ENCODE results near the gene GFM1.

GFM1 gene

DNA sequence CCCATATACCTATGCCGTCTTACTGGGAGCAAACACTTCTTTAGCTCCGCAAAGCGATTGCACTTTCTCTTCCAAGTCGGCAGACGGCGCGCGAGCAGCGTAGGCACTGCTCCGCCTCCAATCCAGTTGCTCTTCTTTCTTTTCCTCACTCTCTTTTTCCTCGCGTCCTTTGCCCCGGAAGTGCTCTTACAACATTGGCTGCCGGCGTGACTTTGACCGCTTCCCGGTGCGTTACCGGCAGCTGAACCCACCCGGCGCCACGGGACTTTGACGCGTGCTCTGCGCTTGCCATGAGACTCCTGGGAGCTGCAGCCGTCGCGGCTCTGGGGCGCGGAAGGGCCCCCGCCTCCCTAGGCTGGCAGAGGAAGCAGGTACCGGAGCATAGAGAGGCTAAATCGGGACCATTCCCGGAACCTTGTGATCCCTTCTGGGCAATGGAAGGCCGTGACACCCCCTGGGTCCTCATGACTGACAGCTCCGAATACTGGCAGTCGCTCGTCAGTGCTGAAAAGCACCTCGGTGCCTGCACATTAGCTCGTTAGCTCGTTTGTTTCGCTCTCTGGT is at the start of gene GFM1:
GFM1 (plus strand) TSS at position 183 of the 564 bp plus-strand sequence; CDS start at position 291, 108 bp downstream.
- peak; percentile 93 for DNase-seq

GRCh38 chr3:158600787-158601186 is 43.5 kb upstream of the GFM1 start:
- no peak for DNase-seq

GRCh38 chr3:158602227-158602626 is 42.1 kb upstream of the GFM1 start:
- no peak for DNase-seq

GRCh38 chr3:158617982-158618875 is 26.1 kb upstream of the GFM1 start:
- DNase-seq = no peak

DNA sequence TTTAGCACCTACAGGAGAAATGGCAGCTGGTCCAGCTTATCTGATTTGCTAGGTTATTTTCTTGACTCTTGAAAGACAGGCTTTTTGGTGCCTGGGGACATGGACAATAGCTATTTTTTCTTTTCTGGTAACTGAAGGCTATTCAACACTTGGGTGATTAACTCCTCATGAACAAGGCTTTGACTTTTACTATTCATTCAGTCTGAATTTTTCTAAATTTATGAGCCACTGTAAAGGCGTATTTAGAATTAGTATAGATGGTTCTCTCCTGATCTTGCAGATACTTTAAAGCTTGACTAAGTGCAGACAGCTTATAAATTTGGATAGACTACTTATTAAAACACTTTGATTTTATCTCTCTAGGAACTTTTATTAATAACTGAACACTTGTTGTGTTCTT is 18.4 kb upstream of the GFM1 start:
- DNase-seq = no peak

- DNase-seq = no peak
Measured at GRCh38 chr3:158631981-158632380, 12.3 kb upstream of the GFM1 start.

GRCh38 chr3:158640646-158641045 is 3.7 kb upstream of the GFM1 start:
- no peak for DNase-seq

- DNase-seq = no peak
Measured at GRCh38 chr3:158642005-158642404, 2.3 kb upstream of the GFM1 start.

DNA sequence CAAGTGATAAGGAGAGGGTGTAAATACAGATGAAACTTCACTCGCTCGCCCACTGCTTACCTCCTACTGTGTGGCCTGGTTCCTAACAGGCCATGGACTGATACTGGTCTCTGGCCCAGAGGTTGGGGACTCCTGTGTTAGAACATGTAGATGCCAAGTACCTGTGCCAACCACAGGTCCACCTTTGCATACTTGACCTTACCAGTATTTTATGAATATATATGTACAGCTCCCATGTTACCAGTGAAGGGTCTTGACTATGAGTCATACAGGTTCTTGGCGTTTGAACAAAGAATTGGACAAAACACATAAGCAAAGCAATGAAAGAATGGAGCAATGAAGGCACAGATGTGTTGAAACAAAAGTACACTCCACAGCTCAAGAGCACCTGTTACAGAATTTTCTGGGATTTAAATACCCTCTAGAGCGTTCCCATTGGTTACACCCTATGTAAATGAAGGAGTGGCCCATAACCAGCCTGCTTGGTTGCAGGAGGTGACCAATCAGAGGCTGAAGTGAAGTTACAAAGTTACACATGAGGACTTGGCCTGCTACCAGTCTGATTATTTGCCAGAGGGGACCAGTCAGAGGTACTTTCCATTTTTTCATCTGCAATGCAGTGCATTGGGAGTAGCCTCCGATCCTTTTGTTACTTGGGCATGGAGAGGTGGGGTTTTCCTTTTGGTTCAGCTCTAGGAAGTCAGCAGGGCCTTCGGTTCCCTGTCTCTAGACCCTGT is 1.7 kb upstream of the GFM1 start:
- DNase-seq = no peak

GRCh38 chr3:158649791-158650190 is 5.5 kb downstream of the GFM1 start:
- no peak for DNase-seq

DNA sequence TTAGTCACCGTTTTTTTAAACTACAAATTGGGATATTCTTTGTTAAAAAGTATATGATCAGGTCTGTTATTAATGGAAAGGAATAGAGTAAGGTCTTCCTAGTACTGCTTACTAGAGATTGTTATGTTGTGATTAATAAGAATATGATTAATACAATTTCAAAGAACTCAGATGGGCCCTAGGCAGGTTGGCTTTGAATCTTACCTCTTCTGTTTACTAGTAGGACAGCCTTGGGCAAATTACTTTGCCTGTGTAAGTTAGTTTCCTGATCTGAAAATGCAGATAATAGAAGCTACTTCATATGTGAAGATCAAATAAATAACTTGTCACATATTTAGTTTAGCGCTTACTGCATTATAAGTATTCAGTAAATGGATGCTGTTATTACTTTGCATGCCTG is 6.9 kb downstream of the GFM1 start:
- no peak for DNase-seq

DNA sequence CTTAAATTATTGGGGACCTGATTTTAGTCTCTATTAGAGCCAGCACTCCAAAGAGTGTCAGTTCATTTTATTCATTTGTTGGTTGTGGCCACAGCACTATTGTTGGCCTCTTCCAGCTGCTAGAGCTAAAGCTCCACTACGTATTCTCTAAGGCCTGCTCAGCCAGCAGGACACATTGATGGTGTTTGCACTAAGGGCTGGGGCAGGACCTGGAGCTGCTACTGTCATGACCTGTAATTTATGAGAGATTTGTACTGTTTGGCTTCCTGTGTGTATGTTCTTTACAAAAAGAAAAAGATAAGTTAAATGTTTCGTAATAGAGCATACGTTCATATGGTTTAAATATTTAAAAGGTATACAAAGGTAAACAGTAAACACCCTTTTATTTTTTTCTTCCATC is 8.1 kb downstream of the GFM1 start:
- no peak for DNase-seq

- DNase-seq = no peak
Measured at GRCh38 chr3:158658889-158659288, 14.6 kb downstream of the GFM1 start.

GRCh38 chr3:158659454-158660237 is 15.3 kb downstream of the GFM1 start:
- DNase-seq = peak; percentile 39

- DNase-seq = no peak
Measured at GRCh38 chr3:158660711-158661110, 16.4 kb downstream of the GFM1 start.

DNA sequence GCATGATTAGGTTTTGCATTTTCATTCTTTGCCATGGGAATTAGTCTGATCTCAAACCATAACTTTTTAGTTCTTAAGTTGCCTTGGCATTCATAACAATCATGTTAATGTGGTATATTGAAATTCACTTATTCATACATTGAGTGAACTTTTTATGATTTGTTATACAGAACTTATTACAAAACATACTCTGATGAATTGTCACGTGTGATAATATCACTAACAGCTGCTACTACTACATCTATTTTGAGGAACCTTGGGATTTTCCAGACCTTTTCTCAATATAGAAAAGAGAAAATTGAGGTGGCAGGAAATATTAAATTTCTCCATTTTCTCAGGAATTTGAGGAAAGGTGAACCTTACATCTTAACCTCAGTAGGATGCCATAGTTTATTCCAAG is 18.9 kb downstream of the GFM1 start:
- DNase-seq = no peak

DNA sequence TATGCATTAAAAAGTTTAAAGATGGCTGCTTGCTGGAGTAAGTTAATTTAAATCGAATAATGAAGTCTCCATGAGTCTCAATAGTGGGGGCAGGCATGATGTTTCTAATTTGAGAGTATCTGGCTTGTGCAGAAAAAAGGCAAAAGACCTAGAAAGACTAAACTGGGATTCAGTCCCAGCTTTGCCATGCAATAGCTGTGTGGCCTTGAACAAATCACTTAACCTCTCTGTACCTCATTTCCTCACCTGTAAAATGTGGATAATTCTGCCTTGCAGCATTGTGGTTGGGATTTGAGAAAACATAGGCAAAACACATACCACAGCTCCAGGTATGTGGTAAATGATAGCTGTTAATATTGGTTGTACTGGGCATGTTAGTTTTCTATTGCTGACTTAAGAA is 19.5 kb downstream of the GFM1 start:
- no peak for DNase-seq

DNA sequence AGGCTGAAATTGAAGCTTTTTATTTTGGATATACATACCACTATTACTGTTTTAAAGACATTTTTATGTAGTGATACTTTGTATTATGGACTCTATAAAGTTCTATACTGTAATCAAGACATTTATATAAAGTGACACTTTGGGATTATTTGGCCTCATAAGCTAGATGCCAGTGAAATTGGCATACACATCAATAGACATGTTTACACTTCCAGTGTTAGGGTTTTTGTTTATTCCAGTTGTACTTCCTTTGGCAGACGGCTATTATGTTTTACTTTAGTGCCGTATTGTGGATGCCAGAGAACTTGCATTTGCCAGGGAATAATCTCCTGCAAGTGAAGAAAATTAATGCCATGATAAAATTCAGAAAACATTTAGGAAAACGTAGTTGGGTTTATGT is 22.1 kb downstream of the GFM1 start:
- no peak for DNase-seq

DNA sequence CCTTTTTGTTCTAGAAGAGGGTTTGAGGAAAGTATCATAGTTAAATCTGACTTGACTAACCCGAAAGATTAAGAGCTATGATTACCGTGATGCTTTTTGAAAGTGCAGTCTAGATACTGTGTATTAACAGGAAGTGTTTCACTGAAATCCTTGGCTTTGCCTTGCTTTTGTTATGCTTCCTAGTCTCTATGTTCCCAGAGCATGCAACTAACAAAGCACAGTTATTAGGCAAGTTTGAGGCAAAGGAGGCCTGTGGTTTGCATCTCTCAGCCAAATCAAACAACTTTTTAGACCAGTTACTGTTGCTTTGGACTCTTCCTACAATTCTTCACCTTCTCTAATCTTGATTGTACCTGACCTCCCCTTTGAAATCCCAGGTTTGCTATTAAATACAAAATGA is 24.2 kb downstream of the GFM1 start:
- no peak for DNase-seq

GRCh38 chr3:158671821-158672214 is 27.5 kb downstream of the GFM1 start:
- DNase-seq = no peak

DNA sequence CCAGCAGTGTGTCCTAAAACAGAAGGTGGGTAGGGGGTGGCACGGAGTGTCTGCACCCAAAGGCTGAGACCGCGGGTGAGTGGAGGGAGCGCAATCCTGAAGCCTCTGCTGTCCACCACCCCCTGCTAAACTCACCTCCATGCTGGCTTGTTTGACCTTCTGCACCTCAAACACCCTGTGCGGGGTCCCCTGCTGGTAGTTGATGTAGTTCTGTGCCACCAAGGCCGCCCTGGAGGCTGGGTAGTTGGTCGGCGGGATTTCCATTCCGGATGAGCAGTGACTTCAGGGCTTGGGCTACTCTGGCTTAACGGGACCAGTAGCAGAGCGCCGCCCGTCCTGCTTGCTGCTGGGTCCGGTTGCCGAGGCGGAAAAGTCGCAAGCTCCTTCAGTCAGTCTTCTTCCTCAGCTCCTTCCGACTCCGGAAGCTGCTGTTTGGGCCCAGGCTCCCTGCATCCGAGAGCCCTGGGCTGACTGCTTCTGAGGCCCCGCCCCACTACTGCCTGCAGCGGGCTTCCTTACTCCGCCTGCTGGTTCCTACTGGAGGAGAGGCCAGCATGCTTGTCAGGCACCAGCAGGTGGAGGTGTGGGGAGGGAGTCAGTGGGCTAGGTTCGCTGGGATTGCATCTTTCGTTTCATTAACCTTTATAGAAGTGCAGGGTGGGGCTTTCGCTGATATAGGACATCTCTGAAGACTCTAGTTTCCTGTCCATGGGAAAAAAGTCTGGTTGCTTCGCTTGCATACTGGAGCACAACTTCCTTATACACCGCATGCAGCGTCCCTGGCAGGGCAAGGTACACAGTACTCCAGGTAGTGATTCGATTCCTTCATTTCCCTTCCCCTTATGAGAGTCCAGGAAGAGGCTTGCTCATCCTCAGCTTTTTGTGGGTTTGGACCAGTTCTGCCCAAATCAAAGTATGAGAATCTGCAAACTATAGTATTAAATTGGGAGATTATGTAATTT is 28.2 kb downstream of the GFM1 start, which contains the start of gene LXN:
LXN (minus strand) TSS at position 434 of the 962 bp plus-strand sequence; CDS start at position 264, 170 bp downstream.
- peak; percentile 78 for DNase-seq

DNA sequence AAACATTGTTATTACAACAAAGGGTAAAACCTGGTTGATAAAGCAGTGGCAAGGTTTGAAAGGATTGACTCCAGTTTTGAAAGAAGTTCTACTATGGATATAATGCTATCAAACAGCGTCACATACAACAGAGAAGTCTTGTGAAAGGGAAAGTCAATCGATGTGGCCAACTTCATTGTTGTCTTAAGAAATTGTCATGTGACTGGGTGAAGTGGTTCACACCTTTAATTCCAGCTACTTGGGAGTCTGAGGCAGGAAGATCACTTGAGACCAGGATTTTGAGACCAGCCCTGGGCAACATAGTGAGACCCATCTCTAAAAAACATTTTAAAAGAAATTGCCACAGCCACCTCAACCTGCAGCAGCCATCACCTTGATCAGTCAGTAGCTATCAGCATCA is 34.4 kb downstream of the GFM1 start:
- DNase-seq = no peak

All from CD4-positive, alpha-beta T cell treated with Interleukin-15 for 1 hour (primary cell).